Upper lobe of left lung (tissue), 4 donors: ENCODE results near the gene SMCHD1.

Experiments
- POLR2A ChIP-seq, 4 donors: fragments of 450-650 bp; IDR thresholded peaks; one replicate each; pipeline ENCODE4 v1.5.1; 2016 to 2017; ENCODE audit warnings: antibody characterized with exemption in 4 of 4, mild to moderate bottlenecking in 2 of 4
- POLR2AphosphoS5 ChIP-seq, 2 donors: sonication (generic); formaldehyde crosslinking; IDR thresholded peaks; one replicate each; pipeline ENCODE4 v1.5.1; 2017; ENCODE audit warnings: antibody characterized with exemption in 2 of 2

DNA sequence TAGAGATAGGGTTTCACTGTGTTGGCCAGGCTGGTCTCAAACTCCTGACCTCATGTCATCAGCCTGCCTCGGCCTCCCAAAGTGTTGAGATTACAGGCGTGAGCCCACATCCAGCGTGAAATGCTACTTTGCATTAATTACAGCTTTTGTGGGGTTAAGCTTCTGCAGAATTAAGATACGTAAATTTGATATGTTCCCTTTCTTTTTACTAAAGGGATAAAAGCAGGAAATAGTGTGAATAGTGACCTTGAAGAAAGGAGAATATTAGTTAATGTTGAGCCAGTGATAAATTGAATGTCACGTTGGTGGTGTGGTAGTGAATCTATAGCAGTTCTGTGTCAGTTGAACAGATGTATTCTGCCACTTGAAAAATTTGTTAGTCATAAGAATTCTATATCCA, 16.9 kb downstream of the SMCHD1 start:
- TF ChIP-seq POLR2AphosphoS5 (IDR thresholded peaks at IDR 0.05) (no peak), POLR2A (IDR thresholded peaks at IDR 0.05) (no peak)
